Neural cell (in vitro differentiated cells): ENCODE results near the gene ANGPTL2. TPM values are rescaled to one million over a fixed set of nuclear protein-coding genes. Genes with fewer than 3 reads are reported as not detected.

Experiments used
- H2AFZ ChIP-seq: fragments of 200-600, 300-800 bp; sonication (generic), shearing (Covaris generic); 2 replicates; pipeline ENCODE4 v1.6.0; 2014; ENCODE audit warnings: low read depth, mild to moderate bottlenecking, antibody characterized with exemption, low read length, moderate library complexity
- H3F3A ChIP-seq: fragments of 200-600 bp; shearing (Covaris generic); 2 replicates; pipeline ENCODE4 v1.6.1; 2016; ENCODE audit warnings: mild to moderate bottlenecking, moderate library complexity, mixed read lengths, antibody characterized with exemption, low read length; ENCODE audit not compliant: insufficient read depth, poor library complexity, severe bottlenecking
- H3K27ac ChIP-seq: fragments of 200-600, 300-800 bp; sonication (generic), shearing (Covaris generic); 2 replicates; pipeline ENCODE4 v1.5.1; 2014; ENCODE audit warnings: mild to moderate bottlenecking, low read length, moderate library complexity
- H3K27me3 ChIP-seq: fragments of 300-800, 200-600 bp; sonication (generic), shearing (Covaris generic); 2 replicates; pipeline ENCODE4 v1.6.0; 2014; ENCODE audit warnings: mild to moderate bottlenecking, low read depth, low read length, moderate library complexity; ENCODE audit not compliant: insufficient read depth
- H3K36me3 ChIP-seq: fragments of 300-800, 200-600 bp; sonication (generic), shearing (Covaris generic); 2 replicates; pipeline ENCODE4 v1.5.1; 2014; ENCODE audit warnings: mild to moderate bottlenecking, antibody characterized with exemption, low read length, moderate library complexity; ENCODE audit not compliant: insufficient read depth
- H3K4me2 ChIP-seq: fragments of 300-800, 200-600 bp; sonication (generic), shearing (Covaris generic); 2 replicates; pipeline ENCODE4 v1.6.0; 2014; ENCODE audit warnings: mild to moderate bottlenecking, low read length
- H3K4me3 ChIP-seq: fragments of 300-800, 200-600 bp; sonication (generic), shearing (Covaris generic); 2 replicates; pipeline ENCODE4 v1.5.1; 2014; ENCODE audit warnings: mild to moderate bottlenecking, low read length, moderate library complexity
- H3K79me2 ChIP-seq: fragments of 200-600 bp; shearing (Covaris generic); replicated peaks from 2 replicates; pipeline ENCODE4 v1.6.0; 2014; ENCODE audit warnings: mild to moderate bottlenecking, low read length, moderate library complexity; ENCODE audit not compliant: insufficient read depth
- H3K9ac ChIP-seq: fragments of 300-800, 200-600 bp; sonication (generic), shearing (Covaris generic); 2 replicates; pipeline ENCODE4 v1.6.1; 2016; ENCODE audit warnings: mild to moderate bottlenecking, low read length, mixed read lengths
- H3K9me2 ChIP-seq: fragments of 200-600 bp; shearing (Covaris generic); 2 replicates; pipeline ENCODE4 v1.6.1; 2016; ENCODE audit warnings: mild to moderate bottlenecking, low read length, mixed read lengths; ENCODE audit not compliant: insufficient read depth
- H3K9me3 ChIP-seq: fragments of 200-600, 300-800 bp; sonication (generic), shearing (Covaris generic); 2 replicates; pipeline ENCODE4 v1.6.1; 2016; ENCODE audit warnings: mild to moderate bottlenecking, mixed run types, low read length, moderate library complexity, mixed read lengths
- H4K20me1 ChIP-seq: fragments of 200-600 bp; shearing (Covaris generic); 2 replicates; pipeline ENCODE4 v1.6.1; 2016; ENCODE audit warnings: mild to moderate bottlenecking, mixed run types; ENCODE audit not compliant: insufficient read depth
- CTCF ChIP-seq: fragments of 450-650 bp; IDR thresholded peaks from 2 replicates; pipeline ENCODE4 v1.5.1; 2014; ENCODE audit warnings: antibody characterized with exemption, mild to moderate bottlenecking, moderate library complexity; ENCODE audit not compliant: poor library complexity, severe bottlenecking
- EP300 ChIP-seq: fragments of 450-650 bp; conservative IDR thresholded peaks from 2 replicates; pipeline ENCODE4 v1.6.1; 2014; ENCODE audit warnings: antibody characterized with exemption, mild to moderate bottlenecking, moderate library complexity; ENCODE audit not compliant: poor library complexity, severe bottlenecking
- EZH2 ChIP-seq: fragments of 200-600, 300-800 bp; shearing (Covaris generic), sonication (generic); IDR thresholded peaks from 2 replicates; pipeline ENCODE4 v1.6.1; 2014; ENCODE audit warnings: antibody characterized with exemption, low read length, borderline replicate concordance, mild to moderate bottlenecking; ENCODE audit not compliant: insufficient read depth, poor library complexity, severe bottlenecking
- MXI1 ChIP-seq: fragments of 450-650 bp; conservative IDR thresholded peaks from 2 replicates; pipeline ENCODE4 v1.6.1; 2014; ENCODE audit warnings: antibody characterized with exemption, mild to moderate bottlenecking; ENCODE audit not compliant: poor library complexity, severe bottlenecking
- POLR2AphosphoS5 ChIP-seq: IDR thresholded peaks from 2 replicates; pipeline ENCODE4 v1.6.1; 2012
- RAD21 ChIP-seq: fragments of 450-650 bp; conservative IDR thresholded peaks from 2 replicates; pipeline ENCODE4 v1.6.1; 2014; ENCODE audit warnings: antibody characterized with exemption, mild to moderate bottlenecking, moderate library complexity
- REST ChIP-seq: IDR thresholded peaks from 2 replicates; pipeline ENCODE4 v1.6.1; 2012; ENCODE audit warnings: borderline replicate concordance
- SMC3 ChIP-seq: fragments of 450-650 bp; conservative IDR thresholded peaks from 2 replicates; pipeline ENCODE4 v1.6.1; 2014; ENCODE audit warnings: antibody characterized with exemption, mild to moderate bottlenecking, moderate library complexity; ENCODE audit not compliant: poor library complexity
- TAF1 ChIP-seq: IDR thresholded peaks from 2 replicates; pipeline ENCODE4 v1.6.1; 2012; ENCODE audit warnings: low read depth
- polyA plus RNA-seq: library from polyadenylated mRNA; depleted of rRNA; stranded (reverse); fragments of >200 nt; gene quantifications from 2 replicates; pipeline ENCODE4 v1.2.3, GENCODE V29; 2014

Gene ANGPTL2
- polyA plus RNA-seq, 1 donor from 2014 or later: not detected

GRCh38 chr9:127075624-127076372, 46.6 kb downstream of the ANGPTL2 start:
- H3K9me2 ChIP-seq: no peaks in the 10 kb centered on the region
- no peaks in the 10 kb centered on the region for H3K27me3 ChIP-seq
- no peaks in the 10 kb centered on the region for H4K20me1 ChIP-seq
- no peak overlapping the region for H2AFZ ChIP-seq
- no peaks in the 10 kb centered on the region for H3K36me3 ChIP-seq
- no peak overlapping the region for H3K9ac ChIP-seq
- H3F3A ChIP-seq: no peaks in the 10 kb centered on the region
- TF ChIP-seq REST (no peak), EZH2 (no peak), EP300 (no peak), POLR2AphosphoS5 (no peak), SMC3 (no peak), RAD21 (no peak), MXI1 (no peak), TAF1 (no peak), CTCF (no peak)
- no peaks in the 10 kb centered on the region for H3K9me3 ChIP-seq
- no peak overlapping the region for H3K4me2 ChIP-seq
- no peak overlapping the region for H3K4me3 ChIP-seq
- no peaks in the 10 kb centered on the region for H3K79me2 ChIP-seq
- no peak overlapping the region for H3K27ac ChIP-seq

GRCh38 chr9:127074561-127075548, 47.6 kb downstream of the ANGPTL2 start:
- Histone ChIP-seq H3K4me3 (no peak overlapping the region), H4K20me1 (no peaks in the 10 kb centered on the region), H2AFZ (no peak overlapping the region), H3K4me2 (no peak overlapping the region), H3F3A (no peaks in the 10 kb centered on the region), H3K36me3 (no peaks in the 10 kb centered on the region), H3K9me3 (no peaks in the 10 kb centered on the region), H3K27ac (no peak overlapping the region), H3K9ac (no peak overlapping the region), H3K27me3 (no peaks in the 10 kb centered on the region), H3K9me2 (no peaks in the 10 kb centered on the region), H3K79me2 (no peaks in the 10 kb centered on the region)
- TF ChIP-seq CTCF (no peak), TAF1 (no peak), REST (no peak), POLR2AphosphoS5 (no peak), RAD21 (no peak), SMC3 (no peak), MXI1 (no peak), EZH2 (no peak), EP300 (no peak)
